ENCODE results near the gene CAPN2.
"Not testable (repeated sequence)": the region's sequence is repeated elsewhere in the genome, so short reads cannot be mapped to it uniquely, and the experiment has no call there.

CAPN2 gene

GRCh38 chr1:223739366-223740037 is 27.2 kb downstream of the CAPN2 start:
- no peak for DNase-seq

GRCh38 chr1:223740038-223740736 is 27.8 kb downstream of the CAPN2 start:
- not testable (repeated sequence) for DNase-seq

GRCh38 chr1:223741861-223742260 is 29.5 kb downstream of the CAPN2 start:
- DNase-seq, result no peak

- DNase-seq, result no peak
Measured at GRCh38 chr1:223742856-223743517, 30.6 kb downstream of the CAPN2 start.

- no peak for DNase-seq
Measured at GRCh38 chr1:223745731-223746130, 33.4 kb downstream of the CAPN2 start.

GRCh38 chr1:223747838-223748335 is 35.5 kb downstream of the CAPN2 start:
- DNase-seq, result no peak

- no peak for DNase-seq
Measured at GRCh38 chr1:223748405-223748772, 36.0 kb downstream of the CAPN2 start.

- DNase-seq, result peak; percentile 59 to 74
Measured at GRCh38 chr1:223748773-223749733, 36.7 kb downstream of the CAPN2 start.

- no peak for DNase-seq
Measured at GRCh38 chr1:223750730-223751570, 38.6 kb downstream of the CAPN2 start.

GRCh38 chr1:223751696-223752095 is 39.4 kb downstream of the CAPN2 start:
- no peak for DNase-seq

GRCh38 chr1:223752721-223753515 is 40.6 kb downstream of the CAPN2 start:
- DNase-seq, result no peak

- no peak for DNase-seq
Measured at GRCh38 chr1:223754681-223755431, 42.5 kb downstream of the CAPN2 start.

- no peak for DNase-seq
Measured at GRCh38 chr1:223755432-223755792, 43.1 kb downstream of the CAPN2 start.

- DNase-seq, result no peak
Measured at GRCh38 chr1:223755992-223756775, 43.8 kb downstream of the CAPN2 start.

- no peak for DNase-seq
Measured at GRCh38 chr1:223756806-223757700, 44.7 kb downstream of the CAPN2 start.

GRCh38 chr1:223758734-223759133 is 46.4 kb downstream of the CAPN2 start:
- no peak for DNase-seq

GRCh38 chr1:223759273-223759672 is 46.9 kb downstream of the CAPN2 start:
- DNase-seq, result no peak

- no peak for DNase-seq
Measured at GRCh38 chr1:223760833-223761232, 48.5 kb downstream of the CAPN2 start.
